Measurements from ENCODE around the gene ARPC1B. TPM values are rescaled to one million over a fixed set of nuclear protein-coding genes. Genes with fewer than 3 reads are reported as not detected.
"Not testable (repeated sequence)": the region's sequence is repeated elsewhere in the genome, so short reads cannot be mapped to it uniquely, and the experiment has no call there.

The ARPC1B gene
- total and polyA plus RNA-seq, 8 donors, result 14.4 to 70.4 (median 41.2) TPM

DNA sequence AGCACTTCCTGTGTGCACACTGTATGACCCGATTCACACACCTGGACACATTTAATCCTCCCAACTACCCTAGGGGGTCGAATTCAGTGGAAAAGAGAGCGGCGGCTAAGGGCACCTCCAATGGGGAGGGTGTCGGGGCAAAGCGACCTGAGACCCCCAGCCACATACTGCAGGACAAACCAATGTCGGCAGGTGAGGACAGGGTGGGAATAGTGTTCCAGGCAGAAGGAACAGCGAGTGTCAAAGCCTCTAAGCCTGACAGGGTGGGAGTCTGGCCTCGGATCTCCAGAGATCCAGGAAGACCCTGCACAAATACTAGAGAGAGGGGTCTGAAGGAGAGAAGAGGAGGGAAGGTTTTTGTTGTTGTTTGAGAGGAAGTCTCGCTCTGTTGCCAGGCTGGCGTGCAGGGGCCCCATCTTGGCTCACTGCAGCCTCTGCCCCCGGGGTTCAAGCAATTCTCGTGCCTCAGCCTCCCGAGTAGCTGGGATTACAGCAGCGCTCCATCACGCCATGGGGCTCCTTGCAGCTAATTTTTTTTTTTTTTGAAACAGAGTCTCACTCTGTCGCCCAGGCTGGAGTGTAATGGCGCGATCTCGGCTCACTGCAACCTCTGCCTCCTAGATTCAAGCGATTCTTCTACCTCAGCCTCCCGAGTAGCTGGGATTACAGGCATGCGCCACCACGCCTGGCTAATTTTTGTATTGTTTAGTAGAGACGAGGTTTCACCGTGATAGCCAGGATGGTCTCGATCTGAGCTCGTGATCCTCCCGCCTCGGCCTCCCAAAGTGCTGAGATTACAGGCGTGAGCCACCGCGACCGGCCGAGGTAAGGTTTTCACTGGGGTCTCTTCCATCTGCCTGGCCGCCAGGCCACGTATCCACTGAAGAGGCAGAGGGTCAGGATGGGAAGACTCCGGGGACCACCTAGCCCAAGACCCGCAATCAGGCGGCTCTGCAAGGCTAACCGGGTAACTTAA is 1.2 kb upstream of the ARPC1B start:
- Histone ChIP-seq H3K36me3 (no peaks in the 10 kb centered on the region), H3K27me3 (no peaks in the 10 kb centered on the region), H3K4me1 (peaks cover 0 to 12% (median 0%) of the 10 kb centered on the region in 3 donors), H3K9me3 (no peaks in the 10 kb centered on the region), H3K27ac (peak overlapping the region; percentile 62 to 78 (median 68)), H3K4me3 (peak overlapping the region in 3 of 4 donors; percentile 61 to 97 (median 96))
- WGBS, 2 donors, result 84 to 86% methylated on average over 41 of the region's 41 CpGs
- DNase-seq (no peak), ATAC-seq (no peak), FAIRE-seq (no peak)
- TF ChIP-seq, protein P1, sequence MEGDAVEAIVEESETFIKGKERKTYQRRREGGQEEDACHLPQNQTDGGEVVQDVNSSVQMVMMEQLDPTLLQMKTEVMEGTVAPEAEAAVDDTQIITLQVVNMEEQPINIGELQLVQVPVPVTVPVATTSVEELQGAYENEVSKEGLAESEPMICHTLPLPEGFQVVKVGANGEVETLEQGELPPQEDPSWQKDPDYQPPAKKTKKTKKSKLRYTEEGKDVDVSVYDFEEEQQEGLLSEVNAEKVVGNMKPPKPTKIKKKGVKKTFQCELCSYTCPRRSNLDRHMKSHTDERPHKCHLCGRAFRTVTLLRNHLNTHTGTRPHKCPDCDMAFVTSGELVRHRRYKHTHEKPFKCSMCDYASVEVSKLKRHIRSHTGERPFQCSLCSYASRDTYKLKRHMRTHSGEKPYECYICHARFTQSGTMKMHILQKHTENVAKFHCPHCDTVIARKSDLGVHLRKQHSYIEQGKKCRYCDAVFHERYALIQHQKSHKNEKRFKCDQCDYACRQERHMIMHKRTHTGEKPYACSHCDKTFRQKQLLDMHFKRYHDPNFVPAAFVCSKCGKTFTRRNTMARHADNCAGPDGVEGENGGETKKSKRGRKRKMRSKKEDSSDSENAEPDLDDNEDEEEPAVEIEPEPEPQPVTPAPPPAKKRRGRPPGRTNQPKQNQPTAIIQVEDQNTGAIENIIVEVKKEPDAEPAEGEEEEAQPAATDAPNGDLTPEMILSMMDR (IDR thresholded peaks at IDR 0.05), result no peak
- intact Hi-C loops (cut with DNase I), result no loop called here

DNA sequence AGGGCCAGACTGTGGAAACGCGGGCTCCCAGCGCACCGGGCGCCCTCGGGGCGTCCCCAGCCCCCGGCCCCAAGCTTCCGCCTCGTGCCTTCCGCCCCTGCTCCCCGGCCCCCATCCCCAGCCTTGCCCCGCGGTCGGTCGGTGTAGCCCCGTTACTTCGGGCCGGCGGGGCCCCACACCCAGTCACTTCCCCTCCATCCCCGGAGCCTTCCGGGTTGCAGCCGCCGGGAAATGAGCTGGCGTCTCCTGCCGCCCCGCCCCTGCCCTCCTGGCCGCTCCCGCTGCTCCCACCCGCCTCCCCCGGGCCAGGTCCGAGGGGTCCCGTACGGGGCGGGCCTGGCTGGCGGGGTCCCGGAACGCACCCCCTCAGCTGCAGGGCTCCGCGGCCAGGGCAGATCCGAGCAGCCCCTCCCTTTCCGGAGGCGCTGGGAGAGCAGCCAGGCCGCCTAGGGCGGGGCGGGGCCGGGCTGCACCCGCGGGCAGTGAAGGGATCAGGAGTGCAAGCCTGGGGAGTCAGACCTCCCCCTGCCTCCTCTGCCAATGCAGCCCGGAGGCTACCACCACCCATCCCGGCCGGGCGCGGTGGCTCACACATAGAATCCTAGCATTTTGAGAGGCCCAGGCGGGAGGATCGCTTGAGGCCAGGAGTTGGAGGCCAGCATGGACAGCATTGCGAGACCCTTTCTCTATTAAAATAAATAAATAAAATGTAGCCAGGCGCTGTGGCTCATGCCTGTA is 709 bp downstream of the ARPC1B start:
- H3K4me1 ChIP-seq, result peaks cover 0 to 12% (median 0%) of the 10 kb centered on the region in 3 donors
- no peak for FAIRE-seq
- WGBS, 2 donors, result 4 to 8% methylated on average over 41 to 58 of the region's 58 CpGs
- intact Hi-C loops (cut with DNase I), result no loop called here
- DNase-seq, result peak; percentile 66 to 89 (median 75)
- H3K36me3 ChIP-seq, result no peaks in the 10 kb centered on the region
- H3K4me3 ChIP-seq, result peak overlapping the region; percentile 61 to 97 (median 89)
- TF ChIP-seq, protein P1 (IDR thresholded peaks at IDR 0.05), result no peak
- peak; percentile 74 to 83 (median 78) for ATAC-seq
- H3K9me3 ChIP-seq, result no peaks in the 10 kb centered on the region
- peak overlapping the region; percentile 62 to 78 (median 66) for H3K27ac ChIP-seq
- no peaks in the 10 kb centered on the region for H3K27me3 ChIP-seq

DNA sequence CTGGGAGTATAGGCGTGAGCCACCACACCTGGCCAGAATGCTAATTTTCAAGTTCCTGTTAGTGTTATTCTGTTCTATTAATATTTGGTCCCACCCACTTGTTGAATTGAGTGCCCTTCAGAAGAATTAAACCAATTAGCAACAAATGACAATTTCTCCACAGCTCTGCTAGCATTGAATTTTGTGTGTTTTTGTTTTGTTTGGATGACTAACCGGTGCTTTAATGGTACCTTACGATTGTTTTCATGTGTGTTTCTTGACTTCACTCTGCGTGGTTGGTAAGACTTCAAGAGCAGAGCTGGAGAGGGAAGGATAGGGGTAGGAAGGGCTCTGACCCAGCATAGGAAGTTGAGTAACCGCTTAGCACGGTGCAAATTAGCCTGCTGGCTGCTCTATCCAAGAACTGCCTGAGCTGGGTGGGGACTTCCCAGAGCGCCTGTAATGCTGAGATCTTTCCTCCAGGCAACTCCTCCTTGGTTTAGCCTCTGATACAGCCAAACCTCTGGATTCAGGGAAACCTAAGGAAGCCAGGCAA is 4.6 kb downstream of the ARPC1B start:
- peak in 2 of 4 donors; percentile 39 to 40 for ATAC-seq
- TF ChIP-seq, protein P1 (IDR thresholded peaks at IDR 0.05), result no peak
- 73 to 83% methylated on average over 7 of the region's 7 CpGs for WGBS, 2 donors
- Histone ChIP-seq H3K4me3 (no peak overlapping the region), H3K4me1 (peaks cover 0 to 4% (median 0%) of the 10 kb centered on the region in 3 donors), H3K9me3 (no peaks in the 10 kb centered on the region), H3K27ac (peak overlapping the region in 2 of 4 donors; percentile 26 to 53), H3K27me3 (no peaks in the 10 kb centered on the region), H3K36me3 (no peaks in the 10 kb centered on the region)
- no peak for FAIRE-seq
- intact Hi-C loops (cut with DNase I), result no loop called here
- peak in 1 of 6 donors; percentile 58 for DNase-seq

DNA sequence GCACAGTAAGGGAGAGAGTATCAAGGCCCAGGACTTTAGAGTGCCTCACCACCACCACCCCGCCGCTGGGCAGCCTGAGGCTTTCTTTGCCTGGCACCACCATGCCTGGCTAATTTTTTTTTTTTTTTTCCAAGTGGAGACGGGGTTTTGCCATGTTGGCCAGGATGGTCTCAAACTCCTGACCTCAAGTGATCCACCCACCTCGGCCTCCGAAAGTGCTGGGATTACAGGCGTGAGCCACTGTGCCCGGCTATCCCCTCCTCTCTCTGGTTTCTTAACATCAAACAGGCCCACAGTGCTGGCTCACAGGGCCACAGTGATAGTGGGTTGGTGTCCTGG is 5.1 kb downstream of the ARPC1B start:
- H3K4me3 ChIP-seq, result peak overlapping the region in 1 of 4 donors; percentile 13
- DNase-seq; ATAC-seq; H3K9me3 ChIP-seq; H3K4me1 ChIP-seq; intact Hi-C loops (cut with DNase I); FAIRE-seq; H3K27me3 ChIP-seq; H3K36me3 ChIP-seq: not testable (repeated sequence)
- 83 to 88% methylated on average over 7 of the region's 7 CpGs for WGBS, 2 donors
- peak overlapping the region in 3 of 4 donors; percentile 5 to 53 (median 48) for H3K27ac ChIP-seq
